Fibroblast of upper back skin (primary cell): ENCODE measurements around the gene HSD11B1L.
"Not testable (repeated sequence)": the region's sequence is repeated elsewhere in the genome, so short reads cannot be mapped to it uniquely, and the experiment has no call there.

ENCODE experiments used
- DNase-seq: peaks from one replicate; pipeline ENCODE4 v3.0.0-alpha.2; 2013

The HSD11B1L gene

DNA sequence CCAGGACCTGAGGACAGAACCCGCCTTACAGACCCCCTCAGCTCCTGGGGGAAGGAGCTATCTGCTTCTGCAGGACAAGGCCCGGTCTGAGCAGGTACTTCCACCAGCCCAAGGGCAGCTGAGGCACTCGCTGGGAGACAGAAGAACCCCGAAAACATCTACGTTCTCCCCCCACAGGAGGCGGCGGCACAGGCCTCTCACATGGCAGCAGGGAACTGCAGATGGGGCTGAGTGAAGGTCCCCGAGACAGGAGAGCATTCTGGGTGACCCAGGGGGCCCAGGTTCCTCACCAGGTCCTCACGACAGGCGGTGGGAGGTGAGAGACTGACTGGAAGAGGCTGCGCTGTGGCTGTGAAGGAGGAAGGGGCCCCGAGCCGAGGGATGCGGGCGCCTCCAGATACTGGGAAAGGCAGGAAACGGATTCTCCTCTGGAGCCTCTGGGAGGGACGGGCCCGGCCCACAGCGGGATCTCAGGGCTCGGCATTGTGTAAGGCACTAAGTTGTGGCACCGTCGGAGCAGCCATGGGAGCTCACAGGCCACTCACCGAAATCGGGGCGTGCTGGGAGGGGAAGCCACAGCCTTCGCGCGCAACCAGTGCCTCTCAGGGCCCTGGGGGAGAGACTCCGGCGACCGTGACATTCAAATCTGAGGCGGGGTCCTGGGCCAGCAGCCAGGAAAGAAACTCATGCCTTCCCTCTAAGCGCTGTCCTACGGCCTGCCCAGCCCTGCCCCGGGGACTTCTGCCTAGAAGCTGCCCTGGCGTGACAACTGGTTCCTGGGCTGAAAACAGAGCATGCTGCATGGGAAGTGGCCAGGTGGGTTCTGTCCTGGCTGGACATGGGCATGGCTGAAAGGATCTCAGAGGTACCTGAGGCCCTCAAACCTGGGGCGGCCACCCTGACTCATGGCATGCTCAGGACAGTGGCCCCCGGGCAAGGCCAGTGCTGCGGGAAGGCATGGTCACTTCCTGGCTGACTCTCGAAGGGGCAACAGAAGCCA, 23.3 kb downstream of the HSD11B1L start:
- no peak for DNase-seq

- DNase-seq = no peak
Observed at GRCh38 chr19:5705552-5705951, 24.7 kb downstream of the HSD11B1L start.

GRCh38 chr19:5706876-5707573, 26.2 kb downstream of the HSD11B1L start:
- DNase-seq = no peak

GRCh38 chr19:5707576-5708575, 27.0 kb downstream of the HSD11B1L start:
- DNase-seq = no peak

DNA sequence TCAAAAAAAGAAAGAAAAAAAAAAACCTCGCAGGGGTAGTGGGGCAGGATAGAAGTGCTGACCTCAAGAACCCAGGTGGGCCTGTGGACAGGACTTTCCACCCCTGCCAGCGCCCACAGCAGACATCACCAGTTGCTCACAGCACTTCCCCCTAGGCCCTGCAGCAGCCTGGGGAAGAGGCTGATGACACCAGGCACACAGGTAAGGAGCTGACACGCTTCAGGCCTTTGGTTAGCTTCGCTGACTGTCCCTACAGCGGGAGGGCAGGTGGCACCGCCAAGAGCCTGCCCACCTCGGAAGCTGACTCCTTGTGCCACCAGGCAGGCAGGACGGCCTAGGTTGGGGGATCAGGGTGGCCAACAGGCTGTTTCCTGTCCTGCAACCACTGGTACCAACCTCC, 30.2 kb downstream of the HSD11B1L start:
- DNase-seq = no peak

DNA sequence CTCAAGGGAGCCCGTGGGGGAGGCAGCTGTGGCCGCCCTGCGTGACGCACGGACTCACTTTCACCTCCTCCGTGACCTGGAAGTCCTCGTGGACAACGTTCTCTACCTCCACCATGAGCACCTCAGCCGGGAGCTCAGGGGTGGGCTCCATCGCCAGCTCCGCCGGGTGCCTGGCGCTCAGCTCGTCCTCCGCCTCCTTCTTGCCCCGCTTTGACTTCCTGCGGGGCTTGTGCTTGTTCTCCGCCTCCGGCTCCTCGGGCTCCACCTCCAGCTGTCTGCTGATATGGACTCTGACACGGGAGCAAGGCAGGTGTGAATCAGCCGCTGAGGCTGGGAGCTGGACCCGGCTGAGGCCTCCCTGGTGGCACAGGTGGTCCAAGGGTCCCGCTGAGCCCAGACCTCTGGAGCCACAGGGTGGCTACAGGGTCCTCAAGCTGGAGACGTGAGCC, 30.9 kb downstream of the HSD11B1L start:
- DNase-seq = no peak

DNA sequence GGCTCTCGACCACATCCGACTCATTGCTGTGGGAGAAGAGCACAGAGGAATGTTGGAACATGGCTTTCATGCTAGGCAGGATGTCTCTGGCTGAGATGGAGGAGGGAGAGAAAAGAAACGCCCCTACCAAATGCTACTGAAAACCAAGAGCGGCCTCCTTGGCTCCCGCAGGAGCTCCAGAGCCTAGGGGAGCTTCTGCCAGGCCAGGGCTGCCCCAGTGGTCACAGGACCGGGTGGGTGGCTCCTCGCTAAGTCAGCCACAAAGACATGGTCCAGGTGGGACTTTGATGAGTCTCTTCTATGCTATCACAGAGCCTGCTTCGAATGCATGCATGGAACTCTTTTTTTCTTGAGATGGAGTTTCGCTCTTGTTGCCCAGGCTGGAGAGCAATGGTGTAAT, 32.4 kb downstream of the HSD11B1L start:
- no peak for DNase-seq

GRCh38 chr19:5714816-5715215, 34.0 kb downstream of the HSD11B1L start:
- no peak for DNase-seq

GRCh38 chr19:5717215-5717935, 36.5 kb downstream of the HSD11B1L start:
- no peak for DNase-seq

DNA sequence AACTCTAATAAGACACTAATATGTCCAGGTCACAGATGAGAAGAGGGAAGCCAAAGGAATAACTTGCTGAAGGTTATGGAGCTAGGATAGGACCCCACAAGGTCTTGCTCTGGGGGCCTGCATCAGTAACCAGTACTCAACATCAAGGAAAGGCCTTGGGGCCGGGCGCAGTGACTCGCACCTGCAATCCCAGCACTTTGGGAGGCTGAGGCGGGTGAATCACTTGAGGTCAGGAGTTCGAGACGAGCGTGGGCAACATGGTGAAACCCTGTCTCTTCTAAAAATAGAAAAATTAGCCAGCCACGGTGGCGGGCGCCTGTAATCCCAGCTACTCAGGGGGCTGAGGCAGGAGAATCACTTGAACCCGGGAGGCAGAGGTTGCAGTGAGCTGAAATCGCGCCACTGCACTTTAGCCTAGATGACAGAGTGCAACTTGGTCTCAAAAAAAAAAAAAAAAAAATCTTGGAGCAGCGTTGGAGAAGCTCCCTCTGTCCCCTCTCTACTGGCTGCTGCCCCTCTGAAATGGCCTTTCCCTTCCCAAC, 37.3 kb downstream of the HSD11B1L start:
- DNase-seq = peak; percentile 65

DNA sequence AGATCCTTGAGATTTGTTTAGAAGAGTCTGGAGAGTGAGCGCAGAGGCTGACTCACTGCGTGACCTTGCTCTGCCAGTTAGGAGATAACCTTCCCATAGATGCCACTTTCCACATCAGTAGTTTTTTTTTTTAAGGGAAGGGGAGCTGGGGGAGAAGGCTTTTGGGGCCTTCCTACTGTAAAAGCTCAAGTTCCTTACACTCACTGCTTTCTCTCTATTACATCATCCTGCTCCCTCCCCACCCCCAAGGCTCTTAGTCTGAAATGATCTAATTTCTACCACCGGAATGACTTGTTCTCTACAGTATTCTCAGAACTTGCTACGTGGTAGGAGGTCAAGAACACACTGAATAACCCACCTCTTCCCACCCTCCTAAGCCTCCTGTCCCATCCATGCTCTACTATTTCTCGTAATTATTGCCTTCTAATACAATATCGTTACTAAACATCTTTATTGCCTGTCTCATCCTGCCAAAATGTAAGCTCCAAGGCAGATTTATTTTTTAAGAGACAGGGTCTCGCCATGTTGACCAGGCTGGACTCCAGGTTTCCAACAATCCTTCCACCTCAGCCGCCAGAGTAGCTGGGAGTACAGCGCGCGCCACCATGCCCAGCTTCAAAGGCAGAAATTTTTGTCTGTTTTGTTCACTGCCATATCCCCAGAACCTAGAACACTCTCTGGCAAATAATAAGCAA, 37.9 kb downstream of the HSD11B1L start:
- peak; percentile 96 for DNase-seq

DNA sequence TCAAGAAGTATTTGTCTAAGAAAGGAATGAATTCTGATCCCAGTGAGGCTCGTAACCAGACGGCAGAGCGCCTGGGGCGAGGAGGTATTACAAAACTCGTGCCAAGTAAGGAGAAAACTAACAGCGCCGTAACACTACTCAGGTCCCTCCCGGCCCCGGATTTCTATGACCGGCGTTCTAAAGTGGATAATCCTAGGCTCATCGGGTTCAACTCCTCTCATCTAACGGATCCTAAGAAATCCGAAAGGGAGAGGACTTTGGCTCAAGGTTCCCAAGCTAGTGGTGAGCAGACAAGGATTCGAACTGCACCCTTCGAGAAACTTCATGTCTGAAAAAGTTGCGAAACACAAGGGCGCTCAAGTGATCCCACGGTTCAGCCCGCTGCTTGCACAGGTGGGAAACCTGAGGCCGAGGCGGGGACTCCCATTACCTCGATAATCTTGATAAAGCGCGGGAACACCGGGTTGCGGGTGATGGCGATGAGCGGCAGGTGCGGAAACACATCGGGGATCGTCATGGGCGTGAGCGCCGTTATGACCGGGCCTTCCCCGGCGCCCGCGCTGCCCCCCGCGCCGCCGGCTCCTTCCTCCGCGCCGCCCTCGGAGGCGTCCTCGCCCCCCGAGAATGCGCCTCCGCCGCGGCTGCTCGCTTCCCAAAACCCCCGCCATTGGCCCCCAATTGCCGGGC, 38.6 kb downstream of the HSD11B1L start:
- DNase-seq = peak; percentile 7

DNA sequence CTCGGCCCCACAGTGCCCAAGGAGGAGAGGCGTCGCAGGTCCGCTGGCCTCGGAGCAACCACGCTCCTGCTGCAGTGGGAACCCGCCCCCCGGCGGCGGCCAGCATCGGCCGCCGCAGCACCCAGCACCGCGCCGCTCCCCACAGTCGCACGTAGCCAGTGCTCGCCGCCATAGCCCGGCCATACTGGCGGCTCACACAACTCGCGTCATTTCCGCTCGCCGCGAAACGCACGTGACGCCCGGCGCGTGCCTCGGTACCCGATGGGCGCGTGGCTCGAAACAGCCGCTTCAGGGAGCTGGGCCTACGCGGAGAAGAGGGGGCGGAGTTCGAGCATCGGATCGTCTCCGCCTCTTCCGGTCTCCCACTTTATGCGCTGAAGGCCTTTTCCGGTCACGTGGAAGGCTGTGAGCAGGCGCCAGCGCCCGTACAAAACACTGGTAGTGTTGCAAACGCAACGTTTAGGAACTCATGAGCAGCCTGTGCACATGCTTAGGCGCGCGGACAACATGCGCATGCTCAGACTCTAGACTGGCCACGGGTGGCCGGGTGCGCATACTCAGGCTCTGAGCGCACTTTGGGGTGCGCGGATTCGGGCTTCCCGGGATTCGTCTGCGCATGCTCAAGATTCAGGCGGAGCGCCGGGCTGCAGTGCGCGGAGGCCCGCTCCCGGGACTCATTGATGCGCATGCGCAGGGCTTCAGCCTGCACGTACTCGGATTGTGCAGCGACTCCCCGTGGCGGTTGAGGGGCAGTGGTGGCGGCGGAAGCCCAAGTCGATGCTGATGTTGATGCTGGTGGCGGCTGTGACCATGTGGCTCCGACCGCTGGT, 39.3 kb downstream of the HSD11B1L start, which contains the start of the genes CATSPERD and LONP1:
Gene CATSPERD (plus strand): TSS at position 677 of the 830 bp plus-strand sequence. CDS start 101 bp downstream, at position 778.
Gene LONP1 (minus strand): TSS at position 186 of the 830 bp plus-strand sequence. CDS start 14 bp downstream, at position 172.
- peak; percentile 99 for DNase-seq

- no peak for DNase-seq
Observed at GRCh38 chr19:5727453-5728050, 46.7 kb downstream of the HSD11B1L start.

DNA sequence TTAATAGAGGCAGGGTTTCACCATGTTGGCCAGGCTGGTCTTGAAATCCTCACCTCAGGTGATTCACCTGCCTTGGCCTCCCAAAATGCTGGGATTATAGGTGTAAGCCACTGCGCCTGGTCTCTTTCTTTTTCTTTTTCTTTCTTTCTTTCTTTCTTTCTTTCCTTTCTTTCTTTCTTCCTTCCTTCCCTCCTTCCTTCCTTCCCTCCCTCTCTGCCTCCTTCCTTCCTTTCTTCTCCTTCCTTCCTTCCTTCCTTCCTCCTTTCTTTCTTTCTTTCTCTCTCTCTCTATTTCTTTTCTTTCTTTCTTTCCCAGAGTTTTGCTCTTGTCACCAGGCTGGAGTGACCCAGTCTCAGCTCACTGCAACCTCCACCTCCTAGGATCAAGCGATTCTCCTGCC, 52.3 kb downstream of the HSD11B1L start:
- not testable (repeated sequence) for DNase-seq
